H9 (cell line): ENCODE data around the gene ANKRD44. TPM values are rescaled to one million over a fixed set of nuclear protein-coding genes. Genes with fewer than 3 reads are reported as not detected.

Experiments used
- DNase-seq: peaks from one replicate; pipeline ENCODE4 v3.0.0-alpha.2; 2017
- H2AFZ ChIP-seq: one replicate; pipeline ENCODE4 v1.6.1; 2013; ENCODE audit warnings: mild to moderate bottlenecking, low read length, control low read depth, moderate library complexity
- H2AK5ac ChIP-seq: 2 replicates; pipeline ENCODE4 v1.6.1; 2013; ENCODE audit warnings: low read length, control low read depth, mixed read lengths; ENCODE audit not compliant: insufficient read length
- H2BK120ac ChIP-seq: one replicate; pipeline ENCODE4 v1.6.1; 2013; ENCODE audit warnings: low read depth, mild to moderate bottlenecking, low read length, control low read depth, inconsistent platforms; ENCODE audit not compliant: poor library complexity, severe bottlenecking
- H2BK12ac ChIP-seq: 2 replicates; pipeline ENCODE4 v1.6.1; 2013; ENCODE audit warnings: low read length, control low read depth, mixed read lengths, low read depth; ENCODE audit not compliant: insufficient read length
- H2BK15ac ChIP-seq: 2 replicates; pipeline ENCODE4 v1.6.1; 2013; ENCODE audit warnings: low read depth, low read length, control low read depth
- H2BK20ac ChIP-seq: one replicate; pipeline ENCODE4 v1.6.1; 2013; ENCODE audit warnings: low read depth, mild to moderate bottlenecking, low read length, control low read depth, inconsistent platforms; ENCODE audit not compliant: poor library complexity, severe bottlenecking
- H2BK5ac ChIP-seq: 2 replicates; pipeline ENCODE4 v1.6.1; 2013; ENCODE audit warnings: low read length, control low read depth, mixed read lengths; ENCODE audit not compliant: insufficient read length
- H3K14ac ChIP-seq: 2 replicates; pipeline ENCODE4 v1.6.1; 2013; ENCODE audit warnings: low read length, control low read depth; ENCODE audit not compliant: insufficient read depth
- H3K18ac ChIP-seq: 2 replicates; pipeline ENCODE4 v1.6.1; 2013; ENCODE audit warnings: low read depth, mild to moderate bottlenecking, mixed read lengths, low read length, control low read depth; ENCODE audit not compliant: insufficient read length
- H3K23ac ChIP-seq: 2 replicates; pipeline ENCODE4 v1.6.1; 2013; ENCODE audit warnings: low read length, control low read depth, mixed read lengths, low read depth; ENCODE audit not compliant: insufficient read length
- H3K23me2 ChIP-seq: 2 replicates; pipeline ENCODE4 v1.6.1; 2013; ENCODE audit warnings: low read depth, mild to moderate bottlenecking, mixed read lengths, low read length, control low read depth; ENCODE audit not compliant: insufficient read length, poor library complexity, severe bottlenecking
- H3K27ac ChIP-seq: 2 replicates; pipeline ENCODE4 v1.5.1; 2013; ENCODE audit warnings: low read length, control low read depth, mixed read lengths, low read depth; ENCODE audit not compliant: insufficient read length
- H3K27me3 ChIP-seq: 2 replicates; pipeline ENCODE4 v1.6.1; 2013; ENCODE audit warnings: low read length, control low read depth, inconsistent platforms; ENCODE audit not compliant: insufficient read depth
- H3K4ac ChIP-seq: 2 replicates; pipeline ENCODE4 v1.6.1; 2013; ENCODE audit warnings: low read depth, mild to moderate bottlenecking, control low read depth, inconsistent platforms, low read length, moderate library complexity
- H3K4me1 ChIP-seq: 2 replicates; pipeline ENCODE4 v1.6.1; 2013; ENCODE audit warnings: low read length, control low read depth, inconsistent platforms; ENCODE audit not compliant: insufficient read depth
- H3K4me2 ChIP-seq: 2 replicates; pipeline ENCODE4 v1.6.1; 2013; ENCODE audit warnings: low read length, control low read depth, mixed read lengths; ENCODE audit not compliant: insufficient read length, insufficient read depth
- H3K56ac ChIP-seq: 2 replicates; pipeline ENCODE4 v1.6.1; 2013; ENCODE audit warnings: low read depth, mild to moderate bottlenecking, mixed read lengths, low read length, control low read depth; ENCODE audit not compliant: insufficient read length
- H3K79me1 ChIP-seq: 2 replicates; pipeline ENCODE4 v1.6.1; 2013; ENCODE audit warnings: low read depth, mild to moderate bottlenecking, moderate library complexity, low read length, control low read depth, inconsistent platforms; ENCODE audit not compliant: insufficient read depth, poor library complexity, severe bottlenecking
- H3K79me2 ChIP-seq: 2 replicates; pipeline ENCODE4 v1.6.1; 2013; ENCODE audit warnings: low read length, control low read depth, inconsistent platforms; ENCODE audit not compliant: insufficient read depth
- H3K9ac ChIP-seq: 2 replicates; pipeline ENCODE4 v1.6.1; 2013; ENCODE audit warnings: low read length, control low read depth, mixed read lengths; ENCODE audit not compliant: insufficient read length; ENCODE audit errors: extremely low read depth
- H3K9me3 ChIP-seq: one replicate; pipeline ENCODE4 v1.6.1; 2013; ENCODE audit warnings: low read depth, low read length, inconsistent platforms; ENCODE audit not compliant: control insufficient read depth
- H3T11ph ChIP-seq: one replicate; pipeline ENCODE4 v1.6.1; 2013; ENCODE audit warnings: mild to moderate bottlenecking, low read length, control low read depth, inconsistent platforms
- H4K20me1 ChIP-seq: one replicate; pipeline ENCODE4 v1.6.1; 2013; ENCODE audit not compliant: control insufficient read depth, insufficient read length, insufficient read depth
- H4K5ac ChIP-seq: 2 replicates; pipeline ENCODE4 v1.6.1; 2013; ENCODE audit warnings: low read depth, mild to moderate bottlenecking, mixed read lengths, low read length, control low read depth; ENCODE audit not compliant: insufficient read length
- H4K8ac ChIP-seq: replicated peaks from 2 replicates; pipeline ENCODE4 v1.6.1; 2013; ENCODE audit warnings: low read length, control low read depth, mixed read lengths, low read depth; ENCODE audit not compliant: insufficient read length
- H4K91ac ChIP-seq: 2 replicates; pipeline ENCODE4 v1.6.1; 2013; ENCODE audit warnings: low read depth, mild to moderate bottlenecking, moderate library complexity, mixed read lengths, low read length, control low read depth; ENCODE audit not compliant: insufficient read length
- H3K27ac Mint-ChIP-seq, 3 experiments: 2 replicates in 2 of 3; 3 replicates in 1 of 3; pipeline ENCODE4 v1.8.0; 2020 to 2021; ENCODE audit warnings: mixed read lengths in 3 of 3, mild to moderate bottlenecking in 1 of 3, moderate library complexity in 1 of 3
- H3K27me3 Mint-ChIP-seq: 2 replicates; pipeline ENCODE4 v1.8.0; 2021; ENCODE audit warnings: low read depth, mild to moderate bottlenecking, moderate library complexity, mixed read lengths
- H3K36me3 Mint-ChIP-seq, 3 experiments: 2 replicates in 2 of 3; 3 replicates in 1 of 3; pipeline ENCODE4 v1.8.0; 2020 to 2021; ENCODE audit warnings: low read depth in 3 of 3, mixed read lengths in 3 of 3; ENCODE audit not compliant: insufficient read depth in 1 of 3
- H3K4me1 Mint-ChIP-seq, 2 experiments: 2 replicates each; pipeline ENCODE4 v1.8.0; 2020; ENCODE audit warnings: mixed read lengths in 2 of 2
- H3K4me3 Mint-ChIP-seq, 2 experiments: 2 replicates in 1 of 2; 3 replicates in 1 of 2; pipeline ENCODE4 v1.8.0; 2020 to 2021; ENCODE audit warnings: mild to moderate bottlenecking in 2 of 2, mixed read lengths in 2 of 2, moderate library complexity in 1 of 2
- H3K9me3 Mint-ChIP-seq, 2 experiments: 2 replicates in 1 of 2; 3 replicates in 1 of 2; pipeline ENCODE4 v1.8.0; 2020; ENCODE audit warnings: mild to moderate bottlenecking in 2 of 2, mixed read lengths in 2 of 2, moderate library complexity in 1 of 2
- CTCF ChIP-seq: fragments of 200-600 bp; sonication (generic); conservative IDR thresholded peaks from 3 replicates; pipeline ENCODE4 v1.8.0; 2021; ENCODE audit warnings: antibody characterized with exemption, mild to moderate bottlenecking
- WGBS: extraction: QIAGEN DNeasy Blood & Tissue Kit; methylation state at CpG from one replicate; pipeline ENCODE4 v1.1.7; 2013; ENCODE audit warnings: missing lambda C conversion rate, low lambda C conversion rate, mixed read lengths; ENCODE audit not compliant: insufficient read length; ENCODE audit errors: extremely low coverage; 5-methylcytosine and 5-hydroxymethylcytosine counted together
- total RNA-seq: library from RNA; stranded (reverse); gene quantifications from 2 replicates; pipeline ENCODE4 v1.2.1, GENCODE V29; 2021

ANKRD44 gene
- total RNA-seq, 1 experiment from 2014 or later, result 1.9 TPM

- Histone ChIP-seq H3K4me2 (no peak overlapping the region), H4K20me1 (no peaks in the 10 kb centered on the region), H2BK12ac (no peak overlapping the region), H3T11ph (no peak overlapping the region), H3K18ac (no peak overlapping the region), H3K23me2 (no peaks in the 10 kb centered on the region), H3K79me2 (no peaks in the 10 kb centered on the region), H3K79me1 (no peaks in the 10 kb centered on the region), H3K23ac (no peak overlapping the region), H2BK120ac (no peak overlapping the region), H3K9me3 (no peaks in the 10 kb centered on the region), H2AFZ (no peak overlapping the region), H3K4me1 (no peaks in the 10 kb centered on the region), H2AK5ac (no peak overlapping the region), H4K8ac (no peak overlapping the region), H2BK15ac (no peak overlapping the region), H3K14ac (no peak overlapping the region), H2BK20ac (no peak overlapping the region), H3K4ac (no peak overlapping the region), H2BK5ac (no peak overlapping the region), H3K27ac (no peak overlapping the region), H3K27me3 (no peaks in the 10 kb centered on the region), H4K5ac (no peak overlapping the region), H4K91ac (no peak overlapping the region), H3K56ac (no peak overlapping the region), H3K9ac (no peak overlapping the region)
- Mint-ChIP-seq H3K4me3 (no peak overlapping the region), H3K27me3 (peaks cover 2% of the 10 kb centered on the region), H3K9me3 (no peaks in the 10 kb centered on the region), H3K36me3 (no peaks in the 10 kb centered on the region), H3K27ac (no peak overlapping the region), H3K4me1 (no peaks in the 10 kb centered on the region; a peak in 1 of 4 replicates)
- DNase-seq, result no peak
- no CpG with 5 or more reads among the region's 4 CpGs for WGBS
- TF ChIP-seq CTCF, result no peak
Measured at GRCh38 chr2:197171582-197171981, 139.0 kb downstream of the ANKRD44 start.
